Measurements from ENCODE around the gene NEO1.
A peak's percentile ranks its signal among the peaks of the same experiment; 100 is the strongest.

Gene NEO1

GRCh38 chr15:73028831-73029451 lies 23.3 kb upstream of the NEO1 start:
- DNase-seq = no peak

- DNase-seq = no peak
Observed at GRCh38 chr15:73030122-73030679, 22.1 kb upstream of the NEO1 start.

DNA sequence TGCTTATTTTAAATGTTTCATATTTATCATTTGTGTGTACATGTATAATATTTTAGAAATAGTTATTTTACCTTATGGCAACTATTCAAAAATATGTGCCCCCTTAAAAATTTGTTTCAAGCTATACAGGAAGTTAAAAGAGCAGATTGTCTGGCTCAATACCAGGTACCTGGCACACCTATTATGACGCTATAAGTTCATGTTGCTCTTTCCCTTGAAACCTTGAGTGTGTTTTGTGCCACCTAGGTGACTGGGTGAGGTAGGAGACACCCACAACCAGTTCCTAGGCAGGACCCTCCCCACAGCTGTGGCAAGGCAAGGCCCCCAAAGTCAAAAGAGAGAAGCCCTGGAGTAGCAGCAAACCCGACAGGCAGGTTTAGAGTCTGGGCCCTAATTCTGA lies 20.6 kb upstream of the NEO1 start:
- no peak for DNase-seq

DNA sequence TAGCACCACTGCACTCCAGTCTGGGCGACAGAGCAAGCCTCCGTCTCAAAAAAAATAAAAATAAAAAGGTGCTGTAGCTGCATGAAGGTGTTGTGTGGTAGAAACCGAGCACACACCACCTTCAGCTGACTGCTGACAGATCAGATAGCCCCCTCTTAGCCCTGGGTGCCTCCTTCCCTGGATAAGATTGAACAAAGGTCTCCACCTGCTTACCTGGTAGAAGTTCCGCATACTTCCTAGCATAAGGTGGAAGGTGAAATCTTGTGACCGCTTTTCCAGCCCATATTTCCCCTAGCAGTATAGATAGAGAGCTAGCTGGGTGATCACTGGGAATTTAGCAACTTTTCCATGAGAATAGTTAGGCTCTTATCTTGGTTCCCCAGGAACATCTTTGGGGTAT lies 18.7 kb upstream of the NEO1 start:
- DNase-seq = no peak

- DNase-seq = no peak
Observed at GRCh38 chr15:73034221-73034620, 18.0 kb upstream of the NEO1 start.

DNA sequence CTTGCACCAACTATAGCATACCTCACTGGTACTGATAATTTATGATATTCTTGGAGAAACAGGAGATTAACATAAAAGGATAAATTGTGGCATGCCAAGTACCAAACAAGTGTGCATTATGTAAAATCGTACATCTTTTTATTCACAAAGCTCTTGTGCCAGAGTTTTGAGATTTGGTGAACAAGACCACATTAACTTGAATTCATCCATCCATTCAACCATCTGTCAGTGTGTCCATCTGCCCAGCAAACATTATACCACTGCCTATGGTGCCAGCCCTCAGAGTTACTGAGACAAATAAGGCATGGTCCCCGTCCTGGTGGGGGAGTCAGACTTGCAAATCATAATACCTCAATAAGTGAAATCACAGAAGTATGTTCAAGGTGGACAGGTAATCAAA lies 17.0 kb upstream of the NEO1 start:
- DNase-seq = no peak

GRCh38 chr15:73038220-73038619 lies 14.0 kb upstream of the NEO1 start:
- DNase-seq = no peak

GRCh38 chr15:73046073-73046472 lies 6.2 kb upstream of the NEO1 start:
- no peak for DNase-seq

DNA sequence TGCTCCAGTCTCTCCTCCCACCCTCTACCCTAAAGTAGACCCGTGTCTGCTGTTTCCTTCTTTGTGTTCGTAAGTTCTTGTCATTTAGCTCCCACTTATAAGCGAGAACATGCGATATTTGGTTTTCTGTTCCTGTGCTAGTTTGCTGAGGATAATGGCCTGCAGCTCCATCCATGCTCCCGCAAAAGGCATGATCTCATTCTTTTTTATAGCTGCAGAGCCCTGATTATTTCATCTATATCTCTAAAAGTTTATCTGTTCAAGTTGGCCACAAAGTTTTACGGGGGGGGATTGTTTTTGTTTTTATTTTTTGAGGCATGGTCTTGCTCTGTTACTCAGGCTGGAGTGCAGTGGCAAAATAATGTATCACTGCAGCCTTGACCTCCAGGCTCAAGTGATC lies 4.4 kb upstream of the NEO1 start:
- no peak for DNase-seq

DNA sequence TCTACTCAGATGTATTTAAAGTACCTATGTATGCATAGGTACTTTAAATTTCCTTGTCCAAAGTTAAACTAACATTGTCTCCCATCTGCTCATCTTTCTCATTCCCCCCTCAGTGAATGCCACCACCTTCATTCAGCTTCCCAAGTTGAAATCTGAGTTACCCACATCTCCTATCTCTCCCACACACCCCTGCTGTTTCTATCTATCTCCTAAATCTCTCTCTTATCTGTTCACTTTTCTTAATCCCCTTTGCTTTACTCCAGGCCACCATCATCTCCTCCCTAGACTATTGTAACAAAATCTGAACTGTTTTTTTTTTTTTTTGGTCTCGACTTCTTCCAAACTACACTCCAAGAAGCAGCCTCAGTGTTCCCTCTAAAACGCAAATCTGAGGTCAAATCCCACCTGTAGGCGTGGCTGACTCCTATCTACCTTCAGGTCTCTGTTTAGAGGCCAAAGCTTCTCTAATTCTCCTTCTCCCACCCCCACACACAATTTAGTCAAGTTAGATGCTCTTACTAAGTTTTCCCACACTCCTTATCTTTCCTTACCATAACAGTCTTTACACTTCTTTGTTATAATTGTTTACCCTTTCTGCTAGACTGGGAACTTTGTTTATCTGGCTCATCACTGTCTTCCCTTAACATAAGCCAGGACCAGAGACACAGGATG lies 3.5 kb upstream of the NEO1 start:
- DNase-seq = no peak

- DNase-seq = no peak
Observed at GRCh38 chr15:73049564-73050215, 2.6 kb upstream of the NEO1 start.

- no peak for DNase-seq
Observed at GRCh38 chr15:73050561-73051295, 1.5 kb upstream of the NEO1 start.

DNA sequence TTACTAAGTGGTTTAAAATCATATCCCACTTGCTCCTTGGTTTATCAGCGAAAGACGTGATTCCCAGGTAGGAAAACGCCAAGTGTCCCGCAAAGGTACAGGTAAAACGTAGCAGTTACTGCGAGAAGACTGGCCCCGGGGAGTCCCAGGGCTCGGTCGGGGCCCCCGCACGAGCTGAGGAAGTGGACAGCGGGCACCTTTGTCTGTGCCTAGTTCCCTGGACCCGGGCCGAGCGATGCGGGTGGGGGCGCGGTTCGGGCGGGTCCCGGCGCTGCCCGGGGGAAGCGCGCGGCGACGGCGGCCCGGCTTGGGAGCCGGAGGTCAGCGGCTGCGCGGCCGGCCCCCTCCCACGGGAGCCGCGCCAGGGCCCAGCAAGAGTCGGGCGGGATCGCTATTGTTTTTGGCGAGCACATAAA lies 864 bp upstream of the NEO1 start:
- DNase-seq = no peak

DNA sequence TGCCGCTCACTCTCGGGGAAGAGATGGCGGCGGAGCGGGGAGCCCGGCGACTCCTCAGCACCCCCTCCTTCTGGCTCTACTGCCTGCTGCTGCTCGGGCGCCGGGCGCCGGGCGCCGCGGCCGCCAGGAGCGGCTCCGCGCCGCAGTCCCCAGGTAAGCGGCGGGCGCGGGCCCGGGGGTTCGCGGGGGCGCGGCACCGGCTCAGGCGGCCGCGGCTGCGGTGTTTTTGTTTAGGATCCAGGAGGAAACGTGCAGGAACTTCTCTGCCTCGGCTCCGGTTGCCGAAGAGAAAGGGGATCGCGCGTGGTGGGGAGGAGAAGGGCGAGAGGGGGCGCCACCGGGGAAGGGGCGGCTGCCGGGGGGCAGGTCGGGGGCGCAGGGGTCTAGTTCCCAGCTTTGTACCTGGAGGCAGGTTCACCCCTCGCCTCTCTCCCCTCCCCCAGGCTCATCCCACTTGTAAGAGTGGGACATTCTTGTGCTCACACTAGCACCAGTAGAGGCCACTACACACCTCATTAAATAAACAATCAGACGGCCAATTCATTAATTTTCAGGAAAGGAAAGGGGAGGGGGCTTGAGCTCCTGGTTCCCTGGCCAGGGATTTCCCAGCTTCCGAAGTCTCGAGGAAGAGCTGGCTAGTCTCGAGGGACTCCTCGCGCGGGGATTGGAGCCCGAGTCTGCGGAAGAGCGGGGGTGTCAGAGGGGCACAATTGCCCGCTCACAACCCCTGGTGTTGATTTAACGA lies 562 bp downstream of the NEO1 start:
- peak; percentile 14 to 18 for DNase-seq

- no peak for DNase-seq
Observed at GRCh38 chr15:73053398-73053723, 1.1 kb downstream of the NEO1 start.

GRCh38 chr15:73054417-73054953 lies 2.2 kb downstream of the NEO1 start:
- DNase-seq = no peak

DNA sequence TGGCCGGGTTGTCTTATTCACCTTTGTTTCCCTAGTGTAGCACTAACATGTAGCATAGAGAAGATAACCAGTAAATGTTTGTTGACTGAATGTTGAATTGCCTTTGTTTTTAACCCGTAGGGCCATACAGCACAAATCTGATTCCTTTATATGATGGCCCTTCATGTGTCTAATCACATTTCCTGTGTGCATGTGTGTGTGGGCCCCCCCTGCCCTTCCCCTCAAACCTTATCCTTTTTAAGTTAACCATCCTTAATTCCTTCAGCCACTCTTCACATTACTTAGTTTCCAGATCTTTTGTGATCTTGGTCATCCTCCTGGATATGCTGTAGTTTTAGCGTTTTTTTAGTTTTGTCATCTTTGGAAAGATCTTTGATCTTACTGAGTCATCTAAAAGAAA lies 4.2 kb downstream of the NEO1 start:
- DNase-seq = no peak

- DNase-seq = no peak
Observed at GRCh38 chr15:73058437-73058836, 6.2 kb downstream of the NEO1 start.

DNA sequence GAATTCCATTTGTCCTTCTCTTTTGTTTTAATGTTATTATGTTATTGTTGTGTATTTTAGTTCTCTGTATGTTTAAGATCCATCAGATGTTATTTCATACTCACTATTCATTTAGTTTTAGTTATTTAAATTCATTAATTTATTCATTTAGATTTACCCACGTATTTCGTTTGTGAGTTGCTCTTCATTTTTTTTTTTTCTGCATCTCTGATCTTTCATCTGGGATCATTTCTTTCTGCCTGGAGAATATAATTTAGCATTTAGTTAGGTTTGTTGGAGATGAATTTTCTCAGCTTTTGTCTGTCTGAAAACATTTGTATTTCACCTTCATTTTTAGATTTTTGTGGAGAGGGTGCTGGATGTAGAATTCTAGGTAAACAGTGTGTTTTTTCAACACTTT lies 12.9 kb downstream of the NEO1 start:
- DNase-seq = no peak

DNA sequence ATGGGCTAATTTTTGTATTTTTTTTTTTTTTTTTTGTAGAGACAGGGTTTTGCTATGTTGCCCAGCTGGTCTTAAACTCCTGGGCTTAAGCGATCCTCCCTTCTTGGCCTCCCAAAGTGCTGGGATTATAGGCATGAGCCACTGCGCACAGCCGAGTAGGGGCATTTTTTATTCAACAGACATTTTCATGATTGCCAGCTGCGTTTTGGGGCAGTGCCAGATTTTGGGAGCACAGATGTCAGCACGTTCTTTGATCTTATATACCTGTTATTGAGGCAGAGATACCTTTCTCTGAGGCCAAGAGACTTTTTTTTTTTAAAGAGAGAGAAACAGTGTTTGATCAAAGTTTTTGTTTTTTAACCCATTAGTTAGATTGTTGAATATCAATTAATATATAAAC lies 16.8 kb downstream of the NEO1 start:
- no peak for DNase-seq

DNA sequence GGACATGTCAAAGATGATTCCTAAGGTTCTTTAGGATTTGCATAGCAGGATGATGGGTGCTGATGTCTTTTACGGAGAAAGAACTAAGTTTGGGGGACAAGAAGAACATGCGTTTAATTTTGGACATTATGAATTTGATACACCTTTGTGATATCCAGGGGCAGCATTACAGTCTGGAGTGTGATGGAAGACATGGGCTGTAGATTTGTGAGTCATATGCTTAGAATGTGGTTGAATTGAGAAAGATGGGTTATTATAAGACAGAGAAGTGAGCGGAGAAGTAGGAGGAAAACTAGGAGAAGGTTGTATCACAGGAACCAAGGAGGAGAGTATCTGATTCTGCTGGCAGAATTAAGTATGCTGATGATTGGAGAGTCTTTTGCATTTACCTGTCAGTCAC lies 20.6 kb downstream of the NEO1 start:
- DNase-seq = no peak

GRCh38 chr15:73074241-73074640 lies 22.0 kb downstream of the NEO1 start:
- no peak for DNase-seq
